HG03565 (cell line): ENCODE data around the gene PSPN.
A peak's percentile ranks its signal among the peaks of the same experiment; 100 is the strongest.

Experiments
- ATAC-seq: cut with Tn5 transposase; IDR thresholded peaks from one replicate; pipeline ENCODE4 v1.9.1; 2021; ENCODE audit warnings: mild to moderate bottlenecking, moderate library complexity; ENCODE audit not compliant: unreplicated experiment

Gene PSPN

GRCh38 chr19:6375411-6376010, at the start of gene PSPN:
PSPN (minus strand) TSS chr19:6375933; CDS start chr19:6375849, 84 bp downstream.
- ATAC-seq, result no peak

- peak; percentile 77 for ATAC-seq
These were observed 49.4 kb upstream of the PSPN start for GRCh38 chr19:6424939-6425731.

- no peak for ATAC-seq
These were observed 48.6 kb upstream of the PSPN start, which contains the start of gene KHSRP for GRCh38 chr19:6424195-6424938. KHSRP (minus strand) TSS chr19:6424811; CDS start chr19:6424701, 110 bp downstream.

GRCh38 chr19:6423499-6424194, 47.9 kb upstream of the PSPN start:
- ATAC-seq, result no peak

GRCh38 chr19:6421075-6422014, 45.6 kb upstream of the PSPN start:
- no peak for ATAC-seq

GRCh38 chr19:6418562-6418932, 42.8 kb upstream of the PSPN start:
- no peak for ATAC-seq

GRCh38 chr19:6417713-6418561, 42.2 kb upstream of the PSPN start:
- ATAC-seq, result no peak

GRCh38 chr19:6416658-6417405, 41.1 kb upstream of the PSPN start:
- no peak for ATAC-seq

GRCh38 chr19:6415591-6416190, 40.0 kb upstream of the PSPN start:
- ATAC-seq, result no peak

GRCh38 chr19:6414793-6415590, 39.3 kb upstream of the PSPN start:
- no peak for ATAC-seq

GRCh38 chr19:6413721-6414643, 38.2 kb upstream of the PSPN start:
- ATAC-seq, result no peak

- no peak for ATAC-seq
These were observed 37.6 kb upstream of the PSPN start for GRCh38 chr19:6413291-6413690.

- no peak for ATAC-seq
These were observed 36.8 kb upstream of the PSPN start for GRCh38 chr19:6412447-6413091.

GRCh38 chr19:6412061-6412446, 36.3 kb upstream of the PSPN start:
- no peak for ATAC-seq

- no peak for ATAC-seq
These were observed 33.6 kb upstream of the PSPN start for GRCh38 chr19:6409346-6409745.

GRCh38 chr19:6406401-6406800, 30.7 kb upstream of the PSPN start:
- no peak for ATAC-seq
